Kidney (tissue), 14 donors: ENCODE data around the gene SP8. TPM values are rescaled to one million over a fixed set of nuclear protein-coding genes. Genes with fewer than 3 reads are reported as not detected.

Source experiments
- DNase-seq, 5 donors: peaks; one replicate each; pipeline ENCODE4 v3.0.0-alpha.2; 2013 to 2020
- FAIRE-seq: peaks from 2 replicates; lab custom pipeline; 2012; peaks lifted over from hg19 to GRCh38; lab: Jason Lieb, UNC
- H3K27ac ChIP-seq, 2 donors: one replicate each; pipeline ENCODE4 v1.7.0; 2013; ENCODE audit warnings: low read depth in 2 of 2, low read length in 2 of 2, inconsistent platforms in 1 of 2
- H3K27me3 ChIP-seq: one replicate; pipeline ENCODE4 v1.7.1; 2013; ENCODE audit warnings: low read length, inconsistent platforms; ENCODE audit not compliant: control insufficient read depth, insufficient read depth
- H3K36me3 ChIP-seq, 3 donors: one replicate each; pipeline versions ENCODE4 v1.7.0 to v1.7.1; 2013; ENCODE audit warnings: low read length in 3 of 3, control low read depth in 1 of 3, inconsistent platforms in 1 of 3; ENCODE audit not compliant: insufficient read depth in 3 of 3, control insufficient read depth in 2 of 3
- H3K4me1 ChIP-seq, 3 donors: one replicate each; pipeline versions ENCODE4 v1.7.0 to v1.7.1; 2013; ENCODE audit warnings: low read length in 3 of 3, inconsistent platforms in 1 of 3, low read depth in 1 of 3; ENCODE audit not compliant: control insufficient read depth in 2 of 3, insufficient read depth in 2 of 3
- H3K4me3 ChIP-seq, 3 donors: one replicate each; pipeline versions ENCODE4 v1.7.0 to v1.8.1; 2013; ENCODE audit warnings: low read length in 3 of 3, control low read depth in 1 of 3, inconsistent platforms in 1 of 3
- H3K9ac ChIP-seq, 3 donors: one replicate each; pipeline versions ENCODE4 v1.7.0 to v1.7.1; 2013; ENCODE audit warnings: low read length in 3 of 3, control low read depth in 1 of 3, inconsistent platforms in 1 of 3
- H3K9me3 ChIP-seq, 3 donors: one replicate each; pipeline versions ENCODE4 v1.7.0 to v1.7.1; 2013; ENCODE audit warnings: low read length in 3 of 3, control low read depth in 1 of 3, inconsistent platforms in 1 of 3; ENCODE audit not compliant: control insufficient read depth in 2 of 3, insufficient read depth in 1 of 3
- intact Hi-C: fragments of 100-400 bp; cut with DNase I; formaldehyde crosslinking; loops from one replicate; pipeline ENCODE4 v1.11.1; 2022
- polyA plus RNA-seq: library from polyadenylated mRNA; stranded (reverse); fragments of 350-450 nt; fragmentation: Illumina TruSeq; extraction: RNeasy Lipid Tissue Mini Kit (QIAGEN cat#74804); gene quantifications from one replicate; pipeline ENCODE4 v1.2.3, GENCODE V29; 2014; ENCODE audit warnings: low read depth, low replicate concordance; ENCODE audit not compliant: insufficient read depth
- total RNA-seq: library from RNA; stranded (reverse); fragmentation: NEBNext Ultra II Directional; extraction: Animal tissue kit (Norgen Biotek cat#: 25700); gene quantifications from one replicate; pipeline ENCODE4 v1.2.1, GENCODE V29; 2021
- TF ChIP-seq, protein P1 (sequence below): IDR thresholded peaks from 3 replicates; pipeline ENCODE4 v1.5.1; 2012; ENCODE audit warnings: mild to moderate bottlenecking, moderate library complexity, borderline replicate concordance; ENCODE audit not compliant: insufficient read depth; ENCODE audit errors: extremely low read depth
- donor health status: control.
- donor health status: control.
- donor health status: control.
- donor health status: control.
- donor health status: control.
- donor health status: DM: yes; HTN: yes; CAD: no.
- donor health status: Normal renal cell carcinoma (clear cell type).

SP8 gene
- total and polyA plus RNA-seq, 2 donors from 2014 or later, result not detected

- H3K9ac ChIP-seq, result no peak overlapping the region
- no peaks in the 10 kb centered on the region for H3K36me3 ChIP-seq
- H3K4me1 ChIP-seq, result no peaks in the 10 kb centered on the region
- intact Hi-C loops, result no loop called here
- TF ChIP-seq, protein P1, sequence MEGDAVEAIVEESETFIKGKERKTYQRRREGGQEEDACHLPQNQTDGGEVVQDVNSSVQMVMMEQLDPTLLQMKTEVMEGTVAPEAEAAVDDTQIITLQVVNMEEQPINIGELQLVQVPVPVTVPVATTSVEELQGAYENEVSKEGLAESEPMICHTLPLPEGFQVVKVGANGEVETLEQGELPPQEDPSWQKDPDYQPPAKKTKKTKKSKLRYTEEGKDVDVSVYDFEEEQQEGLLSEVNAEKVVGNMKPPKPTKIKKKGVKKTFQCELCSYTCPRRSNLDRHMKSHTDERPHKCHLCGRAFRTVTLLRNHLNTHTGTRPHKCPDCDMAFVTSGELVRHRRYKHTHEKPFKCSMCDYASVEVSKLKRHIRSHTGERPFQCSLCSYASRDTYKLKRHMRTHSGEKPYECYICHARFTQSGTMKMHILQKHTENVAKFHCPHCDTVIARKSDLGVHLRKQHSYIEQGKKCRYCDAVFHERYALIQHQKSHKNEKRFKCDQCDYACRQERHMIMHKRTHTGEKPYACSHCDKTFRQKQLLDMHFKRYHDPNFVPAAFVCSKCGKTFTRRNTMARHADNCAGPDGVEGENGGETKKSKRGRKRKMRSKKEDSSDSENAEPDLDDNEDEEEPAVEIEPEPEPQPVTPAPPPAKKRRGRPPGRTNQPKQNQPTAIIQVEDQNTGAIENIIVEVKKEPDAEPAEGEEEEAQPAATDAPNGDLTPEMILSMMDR, result no peak
- H3K9me3 ChIP-seq, result no peaks in the 10 kb centered on the region
- DNase-seq (peak in 4 of 5 donors; percentile 22 to 34 (median 22)), FAIRE-seq (no peak)
- H3K4me3 ChIP-seq, result no peak overlapping the region
- no peak overlapping the region for H3K27ac ChIP-seq
- no peaks in the 10 kb centered on the region for H3K27me3 ChIP-seq
Measured at GRCh38 chr7:20745702-20746101, 41.0 kb downstream of the SP8 start.

DNA sequence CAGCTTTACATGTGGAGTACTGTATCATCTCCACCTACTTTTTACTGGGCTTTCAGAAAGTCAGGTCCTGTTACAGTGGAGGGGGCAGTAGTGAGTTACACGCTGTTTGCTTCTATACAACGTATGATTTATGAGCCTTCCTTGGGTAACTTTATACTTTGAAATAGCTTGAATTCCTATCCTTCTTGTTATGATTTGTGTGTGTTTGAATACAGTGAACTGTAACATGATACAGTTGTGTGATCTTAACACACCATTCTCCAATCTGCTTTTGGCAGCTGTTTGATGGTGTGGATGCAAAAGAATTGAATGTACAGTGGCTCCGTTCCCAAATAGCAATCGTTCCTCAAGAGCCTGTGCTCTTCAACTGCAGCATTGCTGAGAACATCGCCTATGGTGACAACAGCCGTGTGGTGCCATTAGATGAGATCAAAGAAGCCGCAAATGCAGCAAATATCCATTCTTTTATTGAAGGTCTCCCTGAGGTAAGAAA is 41.7 kb downstream of the SP8 start:
- FAIRE-seq (no peak), DNase-seq (peak in 4 of 5 donors; percentile 33 to 84 (median 60))
- TF ChIP-seq, protein P1, result no peak
- Histone ChIP-seq H3K36me3 (no peaks in the 10 kb centered on the region), H3K27ac (no peak overlapping the region), H3K9ac (no peak overlapping the region), H3K4me1 (no peaks in the 10 kb centered on the region), H3K27me3 (no peaks in the 10 kb centered on the region), H3K4me3 (no peak overlapping the region), H3K9me3 (no peaks in the 10 kb centered on the region)
- intact Hi-C loops, result no loop called here

GRCh38 chr7:20742913-20743312 is 43.8 kb downstream of the SP8 start:
- intact Hi-C loops, result no loop called here
- no peak overlapping the region for H3K27ac ChIP-seq
- H3K4me1 ChIP-seq, result no peaks in the 10 kb centered on the region
- no peaks in the 10 kb centered on the region for H3K27me3 ChIP-seq
- H3K9me3 ChIP-seq, result no peaks in the 10 kb centered on the region
- H3K9ac ChIP-seq, result no peak overlapping the region
- FAIRE-seq, result no peak
- H3K36me3 ChIP-seq, result no peaks in the 10 kb centered on the region
- no peak for DNase-seq
- TF ChIP-seq, protein P1, result no peak
- H3K4me3 ChIP-seq, result no peak overlapping the region

- FAIRE-seq (no peak), DNase-seq (no peak)
- Histone ChIP-seq H3K9ac (no peak overlapping the region), H3K4me1 (no peaks in the 10 kb centered on the region), H3K27me3 (no peaks in the 10 kb centered on the region), H3K36me3 (no peaks in the 10 kb centered on the region), H3K9me3 (no peaks in the 10 kb centered on the region), H3K27ac (no peak overlapping the region), H3K4me3 (no peak overlapping the region)
- TF ChIP-seq, protein P1, result no peak
- intact Hi-C loops, result no loop called here
Measured at GRCh38 chr7:20741801-20742200, 44.9 kb downstream of the SP8 start.
